GM19397 (cell line): ENCODE results near the gene MYORG.

Source experiments
- ATAC-seq: cut with Tn5 transposase; IDR thresholded peaks from one replicate; pipeline ENCODE4 v1.9.1; 2021; ENCODE audit warnings: mild to moderate bottlenecking, moderate library complexity; ENCODE audit not compliant: unreplicated experiment

The MYORG gene

GRCh38 chr9:34376596-34377403, at the start of gene MYORG:
Gene MYORG, minus strand, starts transcription at chr9:34376898. Its CDS starts 3,955 bp downstream, at chr9:34372943.
- peak; percentile 78 for ATAC-seq

- no peak for ATAC-seq
Observed at GRCh38 chr9:34419716-34420504, 43.2 kb upstream of the MYORG start.

GRCh38 chr9:34417734-34418133, 41.0 kb upstream of the MYORG start:
- ATAC-seq, result no peak

- no peak for ATAC-seq
Observed at GRCh38 chr9:34413231-34413852, 36.6 kb upstream of the MYORG start.

- ATAC-seq, result no peak
Observed at GRCh38 chr9:34412336-34412735, 35.6 kb upstream of the MYORG start.

- ATAC-seq, result no peak
Observed at GRCh38 chr9:34409154-34409553, 32.5 kb upstream of the MYORG start.

- no peak for ATAC-seq
Observed at GRCh38 chr9:34408173-34408572, 31.5 kb upstream of the MYORG start.

- no peak for ATAC-seq
Observed at GRCh38 chr9:34406219-34406618, 29.5 kb upstream of the MYORG start.

GRCh38 chr9:34405719-34406118, 29.0 kb upstream of the MYORG start:
- no peak for ATAC-seq

- ATAC-seq, result no peak
Observed at GRCh38 chr9:34403554-34404380, 27.1 kb upstream of the MYORG start.

- ATAC-seq, result no peak
Observed at GRCh38 chr9:34400686-34401602, 24.2 kb upstream of the MYORG start.

GRCh38 chr9:34400275-34400674, 23.6 kb upstream of the MYORG start:
- no peak for ATAC-seq

GRCh38 chr9:34399729-34400128, 23.0 kb upstream of the MYORG start:
- ATAC-seq, result no peak

- ATAC-seq, result no peak
Observed at GRCh38 chr9:34398875-34399274, 22.2 kb upstream of the MYORG start.

- ATAC-seq, result no peak
Observed at GRCh38 chr9:34396276-34397214, 19.8 kb upstream of the MYORG start.

- no peak for ATAC-seq
Observed at GRCh38 chr9:34392511-34392910, 15.8 kb upstream of the MYORG start.

- ATAC-seq, result no peak
Observed at GRCh38 chr9:34387239-34387638, 10.5 kb upstream of the MYORG start.

- ATAC-seq, result no peak
Observed at GRCh38 chr9:34386656-34387055, 10.0 kb upstream of the MYORG start.
